ENCODE data around the gene NOVA2.

NOVA2 gene

GRCh38 chr19:46000491-46001246 lies 27.0 kb upstream of the NOVA2 start:
- DNase-seq (ENCODE audit: low read depth) = peak; percentile 68

- no peak for DNase-seq (ENCODE audit: low read depth)
Observed at GRCh38 chr19:45999653-46000121, 26.0 kb upstream of the NOVA2 start.

- no peak for DNase-seq (ENCODE audit: low read depth)
Observed at GRCh38 chr19:45998834-45999233, 25.2 kb upstream of the NOVA2 start.

GRCh38 chr19:45996933-45997332 lies 23.3 kb upstream of the NOVA2 start:
- DNase-seq (ENCODE audit: low read depth) = no peak

- no peak for DNase-seq (ENCODE audit: low read depth)
Observed at GRCh38 chr19:45995715-45996385, 22.2 kb upstream of the NOVA2 start.

GRCh38 chr19:45994998-45995714 lies 21.5 kb upstream of the NOVA2 start, which contains the start of gene CCDC61:
TSS of gene CCDC61 (plus strand) at chr19:45995467. CDS start at chr19:46003019, 7,552 bp downstream.
- peak; percentile 91 for DNase-seq (ENCODE audit: low read depth)

GRCh38 chr19:45994456-45994997 lies 20.9 kb upstream of the NOVA2 start:
- DNase-seq (ENCODE audit: low read depth) = no peak

GRCh38 chr19:45990113-45990728 lies 16.6 kb upstream of the NOVA2 start:
- DNase-seq (ENCODE audit: low read depth) = no peak

GRCh38 chr19:45985321-45985720 lies 11.7 kb upstream of the NOVA2 start:
- DNase-seq (ENCODE audit: low read depth) = no peak

GRCh38 chr19:45981350-45981749 lies 7.7 kb upstream of the NOVA2 start:
- DNase-seq (ENCODE audit: low read depth) = no peak

GRCh38 chr19:45978156-45978555 lies 4.5 kb upstream of the NOVA2 start:
- no peak for DNase-seq (ENCODE audit: low read depth)

- no peak for DNase-seq (ENCODE audit: low read depth)
Observed at GRCh38 chr19:45976178-45976577, 2.5 kb upstream of the NOVA2 start.

- DNase-seq (ENCODE audit: low read depth) = no peak
Observed at GRCh38 chr19:45975306-45976070, 1.8 kb upstream of the NOVA2 start.

- no peak for DNase-seq (ENCODE audit: low read depth)
Observed at GRCh38 chr19:45972947-45973540, 621 bp downstream of the NOVA2 start.

- DNase-seq (ENCODE audit: low read depth) = no peak
Observed at GRCh38 chr19:45972081-45972946, 1.4 kb downstream of the NOVA2 start.

- DNase-seq (ENCODE audit: low read depth) = no peak
Observed at GRCh38 chr19:45971260-45971902, 2.3 kb downstream of the NOVA2 start.

- no peak for DNase-seq (ENCODE audit: low read depth)
Observed at GRCh38 chr19:45969676-45970075, 4.0 kb downstream of the NOVA2 start.

- DNase-seq (ENCODE audit: low read depth) = no peak
Observed at GRCh38 chr19:45968626-45969025, 5.0 kb downstream of the NOVA2 start.

- no peak for DNase-seq (ENCODE audit: low read depth)
Observed at GRCh38 chr19:45967246-45967645, 6.4 kb downstream of the NOVA2 start.
